GM21423 (cell line): Measurements from ENCODE around the gene NECTIN1.
A peak's percentile ranks its signal among the peaks of the same experiment; 100 is the strongest.

ENCODE experiments used
- ATAC-seq: cut with Tn5 transposase; IDR thresholded peaks from one replicate; pipeline ENCODE4 v1.9.1; 2021; ENCODE audit warnings: mild to moderate bottlenecking, moderate library complexity; ENCODE audit not compliant: unreplicated experiment

Gene NECTIN1

DNA sequence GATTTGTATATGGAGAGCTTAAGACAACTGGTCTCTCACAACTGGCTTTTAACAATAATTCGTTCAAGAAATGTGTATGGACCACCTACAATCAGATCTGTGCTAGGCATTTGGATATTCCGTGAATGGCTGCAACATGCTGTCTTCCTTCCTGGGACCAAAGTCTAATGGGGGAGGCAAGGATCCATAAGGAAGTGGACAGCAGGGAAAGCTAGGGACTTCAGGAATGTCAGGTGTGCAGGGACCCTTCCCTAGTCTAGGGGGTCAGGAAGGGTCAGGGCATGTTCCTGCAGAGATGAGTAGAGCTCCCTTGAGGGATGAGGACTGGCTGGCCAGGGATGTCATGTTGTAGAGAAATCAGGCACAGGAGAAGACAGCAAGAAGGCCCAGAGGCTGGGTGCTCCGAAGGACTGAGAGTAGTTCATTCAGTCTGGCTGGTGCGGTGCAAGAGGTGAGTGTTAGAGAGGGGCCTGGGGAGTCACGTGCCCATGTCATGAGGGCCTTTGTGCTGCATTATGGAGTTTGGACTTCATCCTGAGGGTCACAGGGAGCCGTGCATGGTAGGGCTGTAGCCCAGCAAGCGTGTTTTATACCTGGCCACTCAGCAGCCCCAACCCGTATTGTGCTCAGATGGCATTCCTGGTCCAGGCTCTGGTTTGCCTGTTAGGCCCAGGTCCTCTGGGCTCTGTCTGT is 8.5 kb upstream of the NECTIN1 start:
- no peak for ATAC-seq

DNA sequence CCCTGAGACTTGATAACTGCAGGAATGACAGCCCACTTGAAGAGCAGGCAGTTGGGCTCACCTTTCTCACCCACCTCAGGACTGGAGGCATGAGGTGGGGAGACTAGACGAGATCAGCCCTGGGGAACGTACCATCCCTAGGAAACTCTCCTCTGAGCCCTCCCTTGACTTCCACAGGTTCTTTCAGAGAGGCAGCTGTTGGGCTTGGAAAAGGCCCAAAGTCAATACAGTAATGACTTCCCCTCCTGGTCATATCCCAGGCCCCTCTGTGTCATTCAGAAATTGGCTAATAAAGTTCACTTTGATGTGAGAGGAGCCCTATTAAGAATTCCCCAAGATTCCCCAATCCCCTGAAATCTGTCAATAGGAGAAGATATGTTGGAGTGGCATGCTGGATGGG is 5.8 kb upstream of the NECTIN1 start:
- ATAC-seq, result no peak

DNA sequence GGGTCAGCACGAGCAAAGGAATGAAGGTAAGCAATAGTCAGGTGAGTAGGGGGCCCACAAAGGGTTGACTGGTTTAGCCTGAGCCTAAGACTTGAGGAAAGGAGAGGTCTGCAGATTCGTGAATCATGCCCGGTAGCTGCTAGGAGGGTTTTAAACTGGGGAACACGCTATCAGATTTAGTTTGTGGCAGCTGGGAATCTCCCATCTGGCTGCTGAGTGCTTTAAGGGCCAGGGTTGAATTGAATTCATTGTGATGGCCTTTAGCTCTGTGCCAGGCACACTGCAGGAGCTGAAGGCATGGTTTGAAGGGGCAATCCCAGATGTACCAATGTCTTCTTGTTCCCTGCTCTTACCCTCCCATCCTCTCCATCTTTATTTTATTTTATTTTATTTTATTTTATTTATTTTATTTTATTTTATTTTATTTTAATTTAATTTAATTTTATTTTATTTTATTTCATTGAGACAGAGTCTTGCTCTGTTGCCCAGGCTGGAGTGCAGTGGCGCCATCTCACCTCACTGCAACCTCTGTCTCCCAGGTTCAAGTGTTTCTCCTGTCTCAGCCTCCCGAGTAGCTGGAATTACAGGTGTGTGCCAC is 1.9 kb upstream of the NECTIN1 start:
- no peak for ATAC-seq

- ATAC-seq, result no peak
These were observed 1.1 kb upstream of the NECTIN1 start for GRCh38 chr11:119729951-119730613.

DNA sequence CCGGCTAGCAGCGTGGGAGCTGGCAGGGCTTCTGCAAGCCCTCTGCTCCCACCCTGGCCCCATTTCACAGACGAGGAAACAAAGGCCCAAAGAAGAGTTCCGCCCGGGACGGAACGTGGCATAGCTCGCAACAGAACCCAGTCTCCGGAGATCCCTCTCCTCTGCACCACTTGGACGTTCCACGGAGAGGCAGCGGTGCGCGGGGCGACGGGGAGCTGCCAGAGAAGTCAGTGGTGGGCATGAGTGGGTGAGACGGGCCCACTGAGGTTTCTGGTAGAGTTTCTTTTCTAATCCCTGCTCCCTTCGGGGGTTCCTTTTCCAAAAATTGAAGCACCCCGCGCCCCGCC is 554 bp upstream of the NECTIN1 start:
- peak; percentile 20 for ATAC-seq

- no peak for ATAC-seq
These were observed 781 bp downstream of the NECTIN1 start for GRCh38 chr11:119728211-119728626.

DNA sequence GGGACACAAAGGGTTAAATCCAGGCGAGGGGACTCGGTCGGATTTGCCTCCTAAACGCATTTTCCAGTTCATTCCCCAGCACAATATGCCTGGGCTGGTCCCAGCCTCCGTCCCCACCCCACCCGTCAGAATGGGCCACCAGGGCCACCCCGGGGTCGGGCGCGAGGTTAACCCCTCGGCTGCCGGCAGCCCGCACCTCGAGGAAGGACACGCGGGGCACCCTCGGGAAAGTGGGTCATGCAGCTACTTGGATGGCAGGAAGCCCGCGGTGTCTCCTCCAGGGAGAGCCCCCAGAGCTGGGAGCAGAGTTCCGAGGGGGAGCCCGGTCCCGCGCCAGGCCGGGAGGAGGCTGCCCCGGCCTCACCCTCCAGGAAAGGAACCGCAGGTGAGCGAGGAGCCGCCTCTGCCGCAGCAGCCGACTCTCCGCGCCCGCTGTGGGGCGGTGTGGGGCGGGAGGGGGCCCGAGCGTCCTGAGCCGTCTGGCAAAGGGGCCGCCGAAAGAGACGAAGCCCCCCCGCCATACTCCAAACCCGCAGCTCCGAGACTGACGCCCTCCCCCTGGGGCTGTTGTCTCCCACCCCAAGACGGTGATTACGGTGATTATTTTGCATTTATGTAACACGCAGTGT is 1.4 kb downstream of the NECTIN1 start:
- ATAC-seq, result no peak

- ATAC-seq, result no peak
These were observed 2.1 kb downstream of the NECTIN1 start for GRCh38 chr11:119726585-119727522.

GRCh38 chr11:119726150-119726553 is 2.8 kb downstream of the NECTIN1 start:
- no peak for ATAC-seq

DNA sequence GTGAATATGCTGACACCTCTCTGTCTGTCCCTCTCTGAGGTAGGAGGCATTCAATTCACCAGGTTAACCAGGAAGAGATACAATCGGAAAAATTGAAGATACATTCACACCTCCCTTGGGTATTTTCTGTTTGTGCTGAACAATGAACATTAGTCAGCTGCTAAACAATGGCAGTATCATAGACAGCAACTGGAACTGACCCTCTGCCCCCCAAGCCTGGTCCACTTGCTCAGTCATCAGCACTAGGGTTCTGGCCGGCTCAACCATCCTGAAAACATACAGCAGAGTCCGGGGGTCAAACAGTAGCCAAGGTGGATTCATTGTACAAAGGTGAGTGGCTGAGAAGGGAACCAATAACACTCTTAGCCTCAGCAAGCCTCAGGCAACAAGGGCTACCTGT is 4.0 kb downstream of the NECTIN1 start:
- no peak for ATAC-seq

- ATAC-seq, result no peak
These were observed 5.1 kb downstream of the NECTIN1 start for GRCh38 chr11:119723952-119724325.

DNA sequence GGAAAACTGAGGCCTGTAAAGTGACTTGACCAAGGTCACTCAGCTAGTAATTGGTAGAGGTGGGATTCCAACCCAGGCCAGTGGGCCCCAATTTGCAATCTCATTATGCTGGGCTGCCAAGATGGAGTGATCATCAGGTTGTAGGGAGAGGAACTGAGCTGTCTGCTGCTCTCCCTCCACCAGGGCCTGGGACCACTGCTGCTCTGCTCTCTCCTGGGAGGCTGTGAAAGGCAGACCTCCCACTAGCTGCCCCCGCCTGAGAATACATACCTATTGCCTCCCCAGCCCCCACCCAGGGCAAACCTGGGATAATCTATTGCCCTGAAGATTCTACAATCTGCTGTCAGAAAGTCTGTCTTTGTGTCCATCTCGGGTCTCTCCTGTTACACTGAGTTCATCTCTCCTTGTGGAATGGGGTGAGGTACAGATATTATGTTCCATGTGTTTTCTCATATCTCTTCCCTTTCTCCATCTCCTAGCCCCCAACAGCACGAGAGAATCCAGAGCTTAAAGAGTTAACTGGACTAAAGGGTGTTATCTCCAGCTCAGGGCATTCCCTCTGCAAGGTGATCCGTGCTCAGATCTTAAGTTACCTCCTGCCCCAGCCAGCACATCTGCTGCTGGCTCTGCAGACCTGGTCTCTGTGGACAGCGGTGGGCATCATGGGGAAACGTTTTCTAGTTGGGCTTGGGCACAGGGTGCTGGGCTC is 5.6 kb downstream of the NECTIN1 start:
- ATAC-seq, result no peak

- peak; percentile 50 for ATAC-seq
These were observed 6.7 kb downstream of the NECTIN1 start for GRCh38 chr11:119722281-119722794.

DNA sequence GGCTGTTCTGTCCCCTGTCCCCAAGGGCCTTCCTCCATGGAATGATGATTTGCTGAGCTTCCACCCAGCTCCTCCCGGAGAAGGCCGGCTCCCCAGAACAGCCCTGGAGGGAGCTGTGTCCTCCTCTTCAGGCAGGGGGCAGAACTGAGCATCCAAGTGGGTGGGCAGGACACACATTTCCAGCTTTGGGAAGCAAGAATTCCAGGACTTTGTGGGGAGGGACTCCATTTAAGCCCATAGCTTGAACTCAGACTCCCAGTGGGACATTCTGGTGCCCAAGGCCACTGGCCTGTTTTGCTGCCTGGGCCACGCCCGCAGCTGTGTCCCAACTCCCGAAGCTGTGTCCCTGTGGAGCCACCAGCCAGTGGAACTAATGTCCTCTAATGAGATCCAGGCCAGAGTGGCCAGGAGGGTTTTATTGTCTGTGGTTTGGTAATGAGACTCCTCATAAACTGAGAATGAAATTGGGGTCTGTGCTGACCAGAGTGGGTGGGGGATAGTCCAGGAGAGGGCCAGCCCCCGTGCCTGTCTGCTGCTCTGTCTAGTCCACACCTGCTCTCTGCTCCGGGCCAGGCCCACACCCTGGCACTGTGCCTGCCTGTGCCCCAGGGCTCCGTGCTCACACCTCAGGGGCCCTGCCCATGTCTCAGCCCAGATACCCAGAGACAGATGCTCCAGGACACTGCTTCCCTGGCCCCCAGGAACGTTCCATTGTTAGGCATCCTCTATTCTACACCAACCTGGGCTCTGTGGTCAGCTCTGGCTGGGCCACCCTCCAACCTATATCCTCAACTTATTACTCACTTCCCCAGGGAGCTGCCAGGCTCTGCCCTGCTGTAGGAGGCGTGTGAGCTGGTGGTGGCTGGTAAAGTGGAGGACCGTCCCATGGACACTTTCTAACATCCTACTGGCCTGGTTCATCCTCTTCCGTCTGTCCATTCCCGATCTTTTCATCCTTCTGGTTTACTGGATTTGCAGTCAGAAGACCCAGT is 7.6 kb downstream of the NECTIN1 start:
- ATAC-seq, result no peak

GRCh38 chr11:119720311-119720913 is 8.6 kb downstream of the NECTIN1 start:
- no peak for ATAC-seq

- ATAC-seq, result no peak
These were observed 11.0 kb downstream of the NECTIN1 start for GRCh38 chr11:119717839-119718534.

DNA sequence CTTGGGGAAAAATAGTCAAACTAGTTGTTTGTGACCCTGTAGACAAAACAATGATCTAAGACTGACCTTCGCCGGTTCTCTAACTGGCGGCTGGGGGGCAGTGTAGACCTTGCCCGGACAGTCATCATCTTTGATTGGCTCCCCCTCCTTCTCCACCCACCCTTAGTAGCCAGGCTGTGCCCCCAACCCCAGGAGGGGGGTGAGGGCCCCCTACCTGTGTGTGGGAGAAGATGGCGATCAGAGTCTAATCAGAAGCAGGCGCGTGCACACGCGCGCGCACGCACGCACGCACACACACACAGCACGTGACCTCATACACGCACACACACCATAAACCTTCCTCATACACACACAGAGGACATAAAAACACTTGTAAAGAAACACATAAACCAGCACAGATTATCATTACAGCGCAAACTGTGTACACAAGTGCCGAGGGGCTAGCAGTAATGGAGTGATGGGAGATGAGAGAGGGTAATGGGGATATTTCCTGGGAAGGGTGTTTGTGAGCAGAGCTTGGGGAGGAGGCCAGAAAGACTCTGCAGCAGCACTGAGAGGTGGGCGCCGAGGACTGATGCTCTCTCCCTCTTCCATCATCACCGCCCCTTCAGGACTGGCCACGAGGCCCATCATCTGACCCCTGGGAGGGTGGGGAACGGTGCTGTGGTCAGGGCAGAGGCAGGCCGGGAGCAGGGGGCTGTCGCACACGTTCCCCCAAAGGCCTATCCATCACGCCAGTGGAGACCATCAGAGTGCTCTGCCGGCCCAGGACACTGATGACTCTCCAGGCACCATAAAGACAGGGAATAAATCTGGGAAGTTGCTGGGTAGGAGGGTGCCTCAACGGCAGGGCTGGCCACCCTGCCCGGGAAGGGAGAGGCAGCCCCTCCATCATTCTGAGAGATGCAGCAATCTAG is 12.2 kb downstream of the NECTIN1 start:
- ATAC-seq, result no peak
